GOT3 (cell line): Measurements from ENCODE around the gene GRM8.

Source experiments
- DNase-seq: peaks from one replicate; lab custom pipeline; 2025; ENCODE audit warnings: mixed read lengths; lab: John Stamatoyannopoulos, UW

The GRM8 gene

DNA sequence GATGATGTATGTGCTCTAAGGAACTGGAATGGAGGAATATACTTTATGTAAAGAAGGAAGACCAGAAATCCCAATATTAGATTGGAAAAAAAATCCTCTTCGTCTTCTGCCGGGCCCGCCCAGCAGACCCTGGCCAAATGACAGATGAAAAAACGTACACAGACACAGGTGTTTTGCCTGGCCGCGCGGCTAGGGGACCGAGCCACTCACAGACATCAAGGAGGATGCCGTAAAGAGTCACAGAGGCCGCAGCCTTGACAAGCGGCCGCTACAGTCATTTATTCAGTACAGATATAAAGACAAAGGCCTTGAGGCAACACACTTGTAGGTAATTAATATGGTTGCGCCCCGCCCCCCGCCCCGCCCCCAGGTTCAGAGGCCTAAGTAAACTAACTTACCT is 594.1 kb downstream of the GRM8 start:
- DNase-seq: no peak

DNA sequence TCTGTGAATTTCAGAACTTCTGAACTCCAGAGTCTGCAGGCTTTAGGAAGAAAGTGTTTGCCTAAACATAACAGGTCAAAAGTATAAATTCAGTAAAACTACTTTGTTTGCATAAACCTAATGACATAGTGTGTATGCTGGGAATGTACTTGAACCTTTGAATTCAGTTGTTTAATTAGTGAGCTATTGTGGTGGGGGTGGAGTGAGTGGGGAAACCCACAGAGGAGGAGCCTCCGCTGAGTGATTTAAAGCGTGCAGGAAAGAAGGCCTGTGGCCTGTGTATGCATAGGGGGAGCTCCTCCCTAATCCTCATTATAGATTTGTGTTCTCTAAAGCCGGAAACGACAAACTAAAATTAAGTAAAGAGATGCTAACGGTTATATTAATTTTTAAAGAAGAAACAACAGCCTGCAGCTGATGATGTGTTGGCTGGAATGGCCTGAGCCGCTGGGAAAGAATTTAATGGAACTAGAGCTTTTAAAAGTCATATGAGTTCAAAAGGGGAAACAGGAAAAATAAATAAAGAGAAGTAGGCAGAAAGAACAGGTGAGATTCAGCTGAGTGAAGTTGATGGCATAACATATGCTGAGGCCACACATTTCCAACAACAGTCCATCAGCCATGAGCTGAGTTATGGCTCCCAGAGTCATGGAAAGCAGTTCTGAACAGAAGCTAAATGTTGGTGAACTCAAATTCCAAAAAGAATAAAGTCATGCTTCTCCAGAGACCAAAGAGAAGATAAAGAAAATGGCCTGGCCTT is 595.0 kb downstream of the GRM8 start:
- DNase-seq: no peak

DNA sequence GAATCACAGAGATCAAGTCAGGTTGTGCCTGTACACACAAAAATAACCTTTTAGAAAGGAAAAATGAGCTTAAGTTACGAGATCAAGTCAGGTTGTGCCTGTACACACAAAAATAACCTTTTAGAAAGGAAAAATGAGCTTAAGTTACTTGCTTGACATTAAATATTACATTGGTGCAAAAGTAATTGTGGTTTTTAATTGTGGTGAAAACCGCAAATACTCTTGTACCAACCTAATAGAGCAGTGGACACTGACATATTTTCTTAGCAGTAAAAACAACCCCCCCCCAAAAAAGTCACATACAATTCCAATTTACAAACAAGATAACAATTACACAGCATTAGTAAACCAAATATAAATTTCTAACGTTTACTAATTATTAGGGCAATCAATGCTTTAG is 595.6 kb downstream of the GRM8 start:
- DNase-seq: no peak

DNA sequence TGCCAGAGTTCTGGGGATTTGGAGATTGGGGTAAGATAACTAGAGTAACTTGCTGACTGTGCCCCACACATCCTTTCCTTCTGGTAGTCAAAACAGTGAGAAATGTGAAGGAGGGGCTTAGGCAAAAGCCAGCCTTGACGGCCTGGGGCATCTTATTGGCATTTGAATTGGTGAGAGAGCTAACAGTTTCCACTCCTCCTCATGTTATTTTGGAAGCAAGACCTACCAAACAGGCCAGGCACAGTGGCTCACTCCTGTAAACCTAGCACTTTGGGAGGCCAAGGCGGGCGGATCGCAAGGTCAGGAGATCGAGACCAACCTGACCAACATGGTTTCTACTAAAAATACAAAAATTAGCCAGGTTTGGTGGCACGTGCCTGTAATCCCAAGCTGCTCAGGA is 596.6 kb downstream of the GRM8 start:
- no peak for DNase-seq

DNA sequence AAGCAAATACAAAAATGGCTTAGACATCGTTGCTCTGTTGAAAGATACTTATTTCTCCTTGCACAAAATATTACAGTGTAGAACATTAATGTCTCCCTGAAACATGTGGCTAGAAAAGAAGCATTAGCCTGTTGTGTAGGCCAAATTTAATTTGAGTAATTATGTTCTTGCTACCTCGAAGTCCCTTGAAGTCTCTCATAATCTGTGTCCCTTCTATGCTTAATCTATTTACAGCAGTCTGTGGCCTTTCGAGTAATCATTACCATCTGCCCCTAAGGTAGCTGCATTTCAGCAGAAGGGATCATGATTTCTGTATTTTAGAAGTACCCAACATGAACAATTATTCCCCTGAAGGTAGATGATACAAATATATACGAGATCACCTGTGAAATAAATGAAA is 615.2 kb downstream of the GRM8 start:
- DNase-seq: no peak

DNA sequence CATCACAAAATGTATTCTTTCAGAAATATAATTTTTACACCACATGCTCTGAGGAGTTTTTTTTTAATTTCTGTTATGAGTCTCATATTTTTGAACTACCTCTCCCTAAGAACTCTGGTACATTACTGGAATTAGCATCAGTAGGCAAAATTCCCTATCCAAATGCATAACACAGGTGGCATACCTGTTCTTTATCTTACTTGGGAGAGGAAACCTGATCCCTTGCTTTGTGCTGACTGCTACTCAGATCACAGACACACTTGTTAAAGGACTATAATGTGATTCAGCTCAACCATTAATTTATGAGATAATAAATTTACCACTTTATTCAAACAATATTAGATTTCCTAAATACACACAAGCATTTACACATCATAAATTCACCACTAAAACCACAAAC is 617.2 kb downstream of the GRM8 start:
- no peak for DNase-seq

DNA sequence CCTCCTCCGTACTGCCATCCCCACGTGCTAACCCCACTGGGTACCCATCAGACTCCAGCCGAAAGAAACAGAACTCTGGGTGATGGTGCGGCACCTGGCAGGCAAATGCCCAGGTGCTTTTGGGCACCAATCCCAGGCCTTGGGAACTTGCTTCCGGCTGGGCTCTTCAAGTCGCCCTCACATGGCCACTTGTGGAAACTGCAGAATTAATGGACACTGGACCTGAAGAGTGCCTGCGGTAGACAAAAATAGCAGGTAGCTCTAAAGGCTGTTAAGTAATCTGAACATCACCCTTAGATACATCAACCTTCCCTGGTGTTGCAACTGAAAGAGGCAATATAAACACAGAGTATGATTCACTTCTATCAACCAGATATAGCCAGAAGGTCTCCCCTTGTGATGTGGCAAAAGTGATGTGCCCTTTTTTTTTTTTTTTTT is 644.4 kb downstream of the GRM8 start:
- no peak for DNase-seq

DNA sequence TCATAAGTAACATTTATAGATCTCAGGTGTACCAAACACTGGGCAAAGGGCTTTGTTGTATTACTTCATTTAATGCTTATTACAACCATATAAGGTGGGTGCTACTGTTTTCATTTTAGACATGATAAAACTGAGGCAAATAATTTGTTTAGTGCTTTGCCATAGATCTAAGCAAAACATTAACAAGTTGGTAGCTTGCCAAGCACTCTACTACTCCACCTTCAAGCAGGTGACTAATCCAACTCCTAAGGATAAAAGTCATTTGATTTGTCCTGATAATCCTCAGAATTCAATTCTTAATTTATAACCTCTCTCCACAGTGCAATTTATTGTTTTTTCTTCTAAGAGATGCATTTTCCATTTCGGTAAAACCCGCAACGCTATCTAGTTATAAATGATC is 646.4 kb downstream of the GRM8 start:
- no peak for DNase-seq

DNA sequence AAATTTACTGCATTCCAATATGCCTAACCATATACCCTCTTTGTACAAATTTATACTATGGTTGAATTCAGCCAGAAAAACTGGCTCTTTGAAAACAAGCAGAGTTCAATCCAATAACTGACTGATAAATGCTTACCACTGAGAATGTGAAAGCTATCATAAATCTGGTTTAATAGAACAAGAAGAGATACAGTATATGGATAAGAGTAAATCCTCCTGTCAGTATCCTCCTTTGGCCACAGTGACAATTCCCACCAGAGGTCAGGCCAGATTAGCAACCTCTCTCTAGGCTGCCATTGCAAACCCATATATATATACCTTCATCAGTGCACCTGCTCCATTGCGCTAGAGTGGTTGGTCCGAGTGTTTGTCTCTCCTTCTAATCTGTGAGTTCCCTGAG is 647.2 kb downstream of the GRM8 start:
- no peak for DNase-seq

DNA sequence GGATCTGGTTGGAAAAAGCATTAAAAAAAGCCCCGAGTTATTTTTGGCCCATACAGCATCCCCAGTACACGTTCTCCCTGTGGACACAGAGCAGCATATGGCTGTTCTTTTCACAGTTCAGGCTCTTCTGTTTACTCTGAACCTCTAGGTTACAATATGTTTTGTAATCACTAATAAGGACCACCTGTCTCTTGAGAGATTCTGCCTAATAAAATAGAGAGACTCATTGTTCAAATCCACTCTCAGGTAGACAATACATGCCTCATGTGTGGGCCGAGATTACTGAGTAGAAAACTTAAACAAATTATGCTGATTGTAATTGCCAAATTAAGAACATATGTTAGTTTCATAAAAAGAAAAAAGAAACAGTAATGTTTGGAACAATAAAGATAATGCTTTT is 647.7 kb downstream of the GRM8 start:
- no peak for DNase-seq

DNA sequence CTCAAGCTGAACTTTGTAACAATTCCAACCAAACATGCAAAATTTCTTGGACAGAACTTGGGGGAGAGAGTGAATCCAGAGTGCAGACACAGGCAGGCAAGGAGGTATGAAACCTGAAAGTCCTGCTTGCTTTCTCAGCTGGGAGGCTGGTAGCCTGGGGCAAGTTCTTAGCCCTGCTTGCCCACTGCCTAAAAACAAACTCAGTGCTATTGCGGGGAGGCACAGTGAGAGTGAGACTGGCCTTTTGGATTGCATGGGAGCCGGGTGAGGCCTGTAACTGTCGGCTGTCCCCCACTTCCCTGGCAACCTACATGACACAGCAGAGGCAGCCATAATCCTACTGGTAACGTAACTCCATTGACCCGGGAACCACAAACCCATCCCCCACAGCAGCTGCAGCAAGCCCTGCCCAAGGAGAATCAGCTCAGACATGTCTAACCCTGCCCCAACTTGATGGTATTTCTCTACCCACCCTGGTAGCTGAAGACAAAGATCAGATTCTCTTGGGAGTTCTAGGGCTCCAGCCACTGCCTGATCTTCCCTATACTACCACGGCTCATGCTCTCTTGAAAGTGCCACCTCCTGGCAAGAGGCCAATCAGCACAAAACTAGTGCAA is 663.6 kb downstream of the GRM8 start:
- no peak for DNase-seq

DNA sequence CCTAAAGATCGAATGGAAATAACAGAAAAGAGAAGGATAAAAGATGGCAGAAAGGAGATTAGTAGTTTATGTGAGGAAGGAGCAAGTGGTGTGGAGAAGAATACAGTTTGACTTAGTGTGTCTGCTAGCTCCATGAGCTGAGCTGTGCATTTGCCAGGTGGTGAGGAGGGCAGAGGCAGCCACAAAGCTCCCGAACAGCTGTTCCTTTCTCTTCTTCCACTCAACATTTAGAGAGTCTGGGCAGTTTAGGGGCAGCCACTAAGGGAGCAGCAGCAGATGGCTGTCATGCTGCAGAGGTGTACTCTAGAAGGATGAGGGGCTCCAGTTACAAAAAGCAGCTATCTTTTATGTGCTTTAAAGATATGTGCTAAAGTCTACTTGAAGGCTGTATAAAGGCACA is 674.4 kb downstream of the GRM8 start:
- DNase-seq: no peak

DNA sequence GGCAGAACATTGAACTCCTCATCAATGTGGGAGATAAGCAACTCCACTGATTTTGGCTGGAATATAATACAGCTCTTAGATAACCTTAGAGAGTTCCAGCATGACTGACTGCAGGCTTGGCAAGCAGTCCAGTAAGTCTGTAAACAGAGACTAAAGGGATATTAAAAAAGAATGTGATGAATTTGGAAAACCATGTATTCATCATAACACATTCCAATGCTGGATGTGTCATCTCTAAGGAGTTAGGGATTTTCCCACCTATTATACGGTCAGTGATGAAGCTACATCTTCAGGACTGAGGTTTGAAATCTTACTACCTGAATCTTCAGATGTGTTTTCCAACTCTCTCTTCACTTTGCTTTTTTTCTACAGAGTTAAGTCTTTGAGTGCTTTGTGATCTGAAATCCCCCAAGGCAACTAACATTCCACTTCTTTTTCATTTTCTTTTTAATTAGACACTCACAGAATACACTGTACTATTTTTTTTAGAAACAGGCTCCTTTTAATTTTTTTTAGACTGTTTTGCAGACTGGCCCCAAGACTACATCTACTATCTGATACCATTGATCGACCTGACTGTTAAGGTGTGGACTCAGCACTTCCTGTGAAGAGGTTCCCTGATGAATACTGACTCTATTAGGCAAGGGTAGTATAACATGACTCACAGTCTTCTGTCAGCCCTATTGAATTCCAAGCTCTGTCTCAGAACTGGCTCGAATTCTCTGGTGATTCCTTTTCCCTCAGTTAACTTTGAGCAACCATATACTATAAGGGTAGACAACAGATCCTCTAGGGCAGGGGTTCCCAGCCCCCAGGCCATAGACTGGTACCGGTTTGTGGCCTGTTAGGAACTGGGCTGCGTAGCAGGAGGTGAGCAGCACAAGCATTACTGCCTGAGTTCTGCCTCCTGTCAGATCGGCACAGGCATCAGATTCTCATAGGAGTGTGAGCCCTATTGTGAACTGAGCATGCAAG is 678.2 kb downstream of the GRM8 start:
- no peak for DNase-seq

DNA sequence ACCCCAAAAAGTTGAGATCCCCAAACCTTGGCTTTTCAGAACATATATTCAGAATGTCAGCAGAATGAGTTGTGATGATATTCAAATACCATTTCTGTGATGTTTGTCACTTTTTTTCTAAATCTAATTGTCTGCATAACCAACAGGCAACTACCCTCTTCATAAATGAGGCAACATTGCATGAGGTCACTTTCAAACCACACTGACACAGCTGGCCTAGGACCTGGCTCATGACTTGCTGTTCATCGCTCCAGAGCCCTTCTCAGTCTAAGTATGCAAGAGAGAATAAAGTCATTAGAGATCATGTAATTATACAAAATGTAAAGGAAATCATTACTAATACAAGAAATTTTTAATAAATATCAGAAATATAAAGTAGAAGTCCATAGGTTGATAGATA is 681.9 kb downstream of the GRM8 start:
- DNase-seq: no peak

DNA sequence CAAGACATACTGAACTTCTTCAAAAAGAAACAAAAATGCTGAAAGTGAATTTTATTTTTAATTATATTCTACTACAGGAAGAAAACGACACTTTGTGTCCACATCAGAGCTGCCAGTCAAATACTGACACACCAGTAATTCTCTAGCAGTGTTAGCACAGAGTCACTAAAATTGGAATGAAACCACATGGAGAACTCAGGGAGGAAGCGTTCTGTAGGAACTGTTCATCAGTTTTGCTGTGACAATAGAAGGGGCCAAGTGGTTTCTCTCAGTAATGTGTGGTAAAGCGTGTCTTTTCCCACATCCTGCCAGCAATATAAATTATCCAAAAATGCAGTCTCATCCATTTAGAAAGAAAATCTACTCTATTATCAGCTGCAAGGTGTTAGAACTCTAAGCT is 683.3 kb downstream of the GRM8 start:
- DNase-seq: no peak

DNA sequence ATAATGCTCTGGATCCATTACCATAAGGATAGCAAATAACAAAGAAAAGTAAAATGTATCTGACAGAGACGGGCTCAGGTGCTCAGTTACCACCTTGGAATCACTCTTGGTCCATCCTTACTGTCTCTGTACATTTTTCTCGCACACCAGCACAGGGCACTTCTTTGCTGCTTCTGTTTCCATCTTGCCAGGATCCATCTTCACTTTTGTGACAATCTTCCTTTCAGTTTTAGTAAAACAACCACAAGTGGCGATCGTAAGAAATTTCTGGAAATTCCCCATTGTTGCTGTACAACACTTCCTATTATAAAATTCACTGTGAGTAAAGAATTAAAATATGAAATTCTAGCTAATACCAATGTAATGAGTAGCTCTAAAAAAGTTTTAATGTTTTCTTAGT is 695.5 kb downstream of the GRM8 start:
- no peak for DNase-seq

DNA sequence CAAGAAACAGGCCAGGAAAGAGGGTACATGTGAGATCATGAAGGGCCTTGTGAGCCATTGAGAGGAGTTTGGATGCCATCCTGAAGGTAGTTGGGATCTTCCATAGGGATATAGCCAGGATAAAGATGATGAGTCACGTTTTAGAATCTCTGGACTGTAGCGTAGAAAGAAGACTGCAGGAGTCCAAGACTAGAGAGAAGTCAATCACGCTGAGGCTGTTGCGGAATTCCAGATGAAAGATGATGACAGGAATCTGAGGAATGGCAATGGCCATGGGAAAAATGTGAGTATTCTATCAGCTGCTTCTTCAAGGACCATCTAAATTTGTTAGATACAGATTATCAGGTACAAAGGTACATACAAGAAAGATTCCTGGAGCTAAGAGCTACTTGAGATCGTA is 711.3 kb downstream of the GRM8 start:
- DNase-seq: no peak

DNA sequence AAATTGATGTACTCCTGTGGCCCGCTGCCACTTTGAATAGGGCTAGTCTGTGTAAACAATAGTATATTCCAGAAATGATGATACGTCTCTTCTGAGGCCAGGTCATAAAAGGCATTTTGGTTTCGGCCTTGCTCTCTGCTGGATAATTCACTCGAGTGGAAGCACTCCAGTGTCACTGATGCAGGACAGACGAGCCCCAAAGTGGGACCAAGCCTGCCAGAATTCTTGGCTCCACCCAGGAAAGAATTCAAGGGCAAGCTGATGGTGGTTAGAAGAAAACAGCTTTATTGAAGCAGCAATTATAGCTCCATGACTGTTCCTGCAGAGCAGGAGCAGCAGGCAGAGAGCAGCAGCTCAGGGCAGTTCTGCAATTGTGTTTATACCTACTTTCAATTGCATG is 717.6 kb downstream of the GRM8 start:
- DNase-seq: no peak

DNA sequence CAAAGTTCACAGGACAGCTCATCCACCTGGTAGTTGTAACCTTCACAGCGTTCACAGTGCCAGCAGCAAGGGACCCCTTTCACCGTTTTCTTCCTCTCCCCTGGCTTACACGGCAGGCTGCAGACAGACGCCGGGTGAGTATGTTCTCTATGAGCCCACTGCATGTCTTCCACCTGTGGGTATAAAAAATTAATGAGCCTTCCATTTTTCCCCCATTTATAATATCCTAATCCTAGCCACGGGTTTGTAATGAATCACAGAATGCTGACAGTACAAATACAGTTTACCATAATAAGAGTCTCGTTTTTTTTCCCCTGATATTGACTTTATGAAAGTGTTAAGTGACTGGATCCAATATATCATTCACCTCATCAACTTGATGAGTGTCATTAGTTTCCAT is 719.0 kb downstream of the GRM8 start:
- DNase-seq: no peak

DNA sequence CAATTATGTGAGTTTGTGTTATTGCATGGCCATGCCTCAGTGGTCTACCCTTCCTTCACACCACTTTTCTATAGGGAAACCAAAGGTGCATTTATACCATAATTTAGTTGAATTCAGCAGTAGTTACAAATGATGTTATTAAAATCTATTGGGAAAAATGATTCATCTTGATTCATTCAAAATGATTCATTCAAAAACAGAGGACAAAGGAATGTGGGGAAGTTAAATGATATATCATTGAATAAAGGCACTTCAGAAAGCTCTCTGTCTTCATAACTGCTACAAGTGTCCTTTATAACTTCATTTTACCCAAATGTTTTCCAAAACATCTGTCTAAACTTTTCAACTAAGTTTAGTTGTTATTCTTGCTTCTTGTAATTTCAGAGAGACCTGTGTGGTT is 722.9 kb downstream of the GRM8 start:
- no peak for DNase-seq

DNA sequence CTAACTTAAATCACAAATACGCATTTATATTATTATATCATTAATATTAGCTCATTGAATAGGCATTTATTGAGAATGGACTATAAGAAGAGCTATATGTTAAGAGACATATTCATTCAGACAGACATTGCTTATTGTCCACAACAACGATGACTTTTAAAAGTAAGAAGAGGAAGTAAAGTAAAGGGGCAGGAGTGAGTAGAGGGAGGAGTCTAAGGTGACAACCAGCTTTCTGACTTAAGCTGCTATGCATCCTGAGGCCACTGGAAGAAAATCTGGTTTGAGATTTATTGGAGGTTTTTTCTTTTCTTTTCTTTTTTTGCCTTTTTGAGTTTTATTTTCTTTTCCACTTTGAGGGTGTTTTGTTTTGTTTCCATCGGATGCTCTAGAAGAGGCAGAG is 723.5 kb downstream of the GRM8 start:
- DNase-seq: no peak

DNA sequence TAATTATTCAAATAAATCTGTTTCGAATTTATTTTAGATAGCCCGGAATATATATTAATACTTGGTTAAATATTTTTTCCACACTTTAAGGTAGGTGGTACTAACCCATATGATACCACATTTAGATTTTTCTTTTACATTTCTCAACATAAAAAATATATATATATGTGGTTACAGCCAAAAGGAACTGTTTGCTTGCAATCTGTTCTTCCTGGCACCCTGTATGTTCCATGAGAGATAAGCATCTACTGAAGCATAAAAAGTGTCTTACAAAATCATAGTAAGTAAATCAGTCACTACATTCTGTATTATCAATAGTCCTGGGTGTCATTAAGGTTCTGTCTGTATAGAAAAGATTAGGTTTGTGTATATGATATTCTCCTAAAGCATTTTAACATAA is 726.8 kb downstream of the GRM8 start:
- DNase-seq: no peak

DNA sequence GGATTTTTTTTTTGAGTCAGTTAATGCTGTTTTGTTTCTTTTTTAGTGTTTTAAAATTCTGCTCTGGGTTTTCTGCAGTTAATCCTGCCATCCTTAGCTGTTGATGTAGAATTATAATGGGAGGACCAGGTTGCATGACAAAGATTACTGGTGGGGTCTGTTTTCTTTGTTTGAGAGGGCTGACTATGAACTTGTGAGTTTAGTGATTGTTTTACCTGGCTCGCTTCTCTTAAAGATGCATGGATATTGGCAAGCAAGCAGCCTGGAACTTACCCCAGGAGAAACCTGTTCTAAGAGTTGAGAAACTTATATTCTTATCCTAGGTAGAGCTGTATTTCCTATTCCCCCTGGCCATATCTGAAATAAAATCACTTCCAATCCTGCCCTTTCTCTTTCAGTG is 727.8 kb downstream of the GRM8 start:
- no peak for DNase-seq
